ENCODE data around the gene L1CAM.

Gene L1CAM

DNA sequence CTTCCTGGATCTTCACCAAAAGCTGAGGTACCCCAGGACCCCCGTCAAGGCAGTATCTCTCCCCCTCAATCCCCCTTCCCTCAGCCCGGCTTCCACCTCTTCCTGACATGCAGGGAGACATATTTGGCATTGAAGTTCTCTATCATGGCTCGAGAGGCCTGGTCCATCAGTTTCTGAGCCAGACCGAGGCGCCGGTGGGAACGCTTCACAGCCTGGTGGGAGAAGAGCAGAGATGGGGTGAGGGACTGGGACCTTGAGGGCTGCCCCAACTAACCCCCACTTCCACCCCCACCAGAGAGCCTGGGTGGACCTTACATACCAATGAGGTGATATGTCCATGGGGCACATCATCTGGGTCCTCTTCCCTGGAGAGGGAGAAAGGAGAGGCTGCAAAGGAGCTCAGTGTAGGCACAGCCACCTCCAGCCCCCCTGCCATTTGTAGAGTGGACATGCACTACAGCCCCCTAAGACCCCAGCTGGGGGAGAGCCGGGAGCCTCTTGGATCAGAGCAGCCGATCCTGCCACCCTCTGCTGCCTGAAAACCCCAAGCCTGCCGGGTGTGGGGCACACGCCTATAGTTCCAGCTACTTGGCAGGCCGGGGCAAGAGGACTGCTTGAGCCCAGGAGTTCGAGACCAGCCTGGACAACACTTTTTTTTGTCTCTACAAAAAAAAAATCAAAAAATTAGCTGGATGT, 46.4 kb upstream of the L1CAM start:
- no peak for DNase-seq (ENCODE audit: low spot score)
- ChIA-PET CTCF (no interaction called here), POLR2A (ENCODE audit: low non-redundant PET) (no interaction called here)
- TF ChIP-seq, protein P1, sequence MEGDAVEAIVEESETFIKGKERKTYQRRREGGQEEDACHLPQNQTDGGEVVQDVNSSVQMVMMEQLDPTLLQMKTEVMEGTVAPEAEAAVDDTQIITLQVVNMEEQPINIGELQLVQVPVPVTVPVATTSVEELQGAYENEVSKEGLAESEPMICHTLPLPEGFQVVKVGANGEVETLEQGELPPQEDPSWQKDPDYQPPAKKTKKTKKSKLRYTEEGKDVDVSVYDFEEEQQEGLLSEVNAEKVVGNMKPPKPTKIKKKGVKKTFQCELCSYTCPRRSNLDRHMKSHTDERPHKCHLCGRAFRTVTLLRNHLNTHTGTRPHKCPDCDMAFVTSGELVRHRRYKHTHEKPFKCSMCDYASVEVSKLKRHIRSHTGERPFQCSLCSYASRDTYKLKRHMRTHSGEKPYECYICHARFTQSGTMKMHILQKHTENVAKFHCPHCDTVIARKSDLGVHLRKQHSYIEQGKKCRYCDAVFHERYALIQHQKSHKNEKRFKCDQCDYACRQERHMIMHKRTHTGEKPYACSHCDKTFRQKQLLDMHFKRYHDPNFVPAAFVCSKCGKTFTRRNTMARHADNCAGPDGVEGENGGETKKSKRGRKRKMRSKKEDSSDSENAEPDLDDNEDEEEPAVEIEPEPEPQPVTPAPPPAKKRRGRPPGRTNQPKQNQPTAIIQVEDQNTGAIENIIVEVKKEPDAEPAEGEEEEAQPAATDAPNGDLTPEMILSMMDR (conservative IDR thresholded peaks at IDR 0.05; ENCODE audit: low read depth), result no peak
- H3K27ac ChIP-seq, result peak overlapping the region; percentile 96; the same call in 1 of the 2 replicates

DNA sequence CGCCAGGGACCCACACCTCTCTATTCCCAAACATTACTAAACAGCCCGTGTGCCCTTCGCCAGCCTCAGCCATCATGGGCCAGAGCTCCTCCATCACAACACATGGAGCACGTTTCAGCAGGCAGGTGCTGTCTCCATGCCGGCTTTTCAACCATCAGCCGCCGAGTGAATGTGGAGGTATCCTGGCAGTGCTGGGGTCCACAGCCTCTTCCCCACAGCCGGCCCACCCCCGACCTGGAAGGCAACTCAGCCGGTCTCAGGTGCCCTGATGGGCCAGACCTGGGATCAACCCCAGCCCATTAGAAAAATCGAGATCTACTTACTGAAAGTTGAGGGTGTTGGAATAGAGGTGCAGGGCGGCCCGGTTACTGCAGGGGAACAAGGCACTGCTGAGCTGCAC, 45.8 kb upstream of the L1CAM start:
- H3K27ac ChIP-seq, result peak overlapping the region; percentile 96
- POLR2A ChIA-PET (ENCODE audit: low non-redundant PET), result no interaction called here
- TF ChIP-seq, protein P1 (conservative IDR thresholded peaks at IDR 0.05; ENCODE audit: low read depth), result no peak
- no peak for DNase-seq (ENCODE audit: low spot score)
- CTCF ChIA-PET, result no interaction called here

DNA sequence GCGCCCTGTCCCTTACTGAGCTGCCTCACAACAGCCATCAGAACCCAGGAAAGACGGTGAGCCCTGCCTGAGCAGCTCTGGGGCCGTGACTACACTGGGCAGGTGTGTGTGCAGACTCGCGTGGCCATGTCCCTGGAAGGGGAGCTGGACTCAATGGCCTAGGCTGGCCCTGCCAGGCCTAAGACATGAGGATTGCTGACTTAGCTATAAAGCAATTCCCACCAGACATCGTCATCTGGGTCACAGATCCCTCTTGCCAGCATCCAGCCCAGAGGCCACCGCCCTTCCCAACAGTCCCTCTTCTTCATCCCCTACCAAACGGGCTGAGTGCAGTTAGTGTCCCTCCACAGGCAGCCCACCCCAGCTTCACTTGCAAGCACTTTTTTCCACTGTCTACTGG, 45.2 kb upstream of the L1CAM start:
- H3K27ac ChIP-seq, result peak overlapping the region; percentile 96
- POLR2A ChIA-PET (ENCODE audit: low non-redundant PET), result no interaction called here
- DNase-seq (ENCODE audit: low spot score), result no peak
- TF ChIP-seq, protein P1 (conservative IDR thresholded peaks at IDR 0.05; ENCODE audit: low read depth), result no peak
- CTCF ChIA-PET, result no interaction called here

DNA sequence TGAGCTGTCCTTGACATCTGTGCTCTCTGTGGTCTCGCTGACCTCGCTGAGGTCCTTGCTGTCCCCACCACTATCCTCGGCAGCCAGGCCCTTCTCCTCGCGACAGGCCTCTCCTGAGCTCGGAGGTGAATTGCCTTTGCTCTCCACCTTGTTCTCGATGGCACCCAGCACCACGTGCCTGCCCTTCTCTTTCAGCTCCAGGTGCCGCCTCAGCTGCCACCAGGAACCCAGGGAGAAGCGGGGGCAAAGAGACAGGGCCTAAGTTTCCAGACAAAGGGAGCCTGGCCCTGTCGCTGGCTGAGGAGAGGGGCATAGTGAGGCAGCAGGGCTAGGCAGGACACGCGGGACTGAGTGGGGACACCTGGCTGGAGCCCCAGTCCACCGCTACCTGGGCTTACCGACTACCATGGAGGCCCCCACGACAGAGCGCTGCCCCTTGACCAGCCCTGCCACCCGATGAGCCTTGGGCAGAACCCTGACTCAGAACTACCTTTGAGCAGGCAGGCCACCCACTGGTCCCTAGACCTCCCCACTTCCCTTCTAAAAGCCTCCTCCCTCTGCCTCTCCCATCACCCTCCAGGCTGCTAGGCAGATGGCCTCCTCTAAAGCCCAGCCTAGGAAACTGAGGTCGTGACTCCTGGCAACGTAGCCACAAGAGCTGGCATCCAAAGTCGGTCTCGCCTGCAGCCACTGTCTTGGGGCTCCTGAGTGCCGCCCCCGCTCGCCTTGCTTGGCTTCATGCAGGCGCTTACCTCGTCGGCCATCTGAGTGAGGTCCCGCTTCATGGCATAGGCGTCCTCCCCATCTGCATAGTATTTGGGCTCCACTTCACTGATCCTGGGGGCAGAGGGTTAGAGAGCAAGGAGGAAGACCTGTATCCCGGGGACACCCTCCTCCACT, 44.3 kb upstream of the L1CAM start:
- POLR2A ChIA-PET (ENCODE audit: low non-redundant PET), result no interaction called here
- H3K27ac ChIP-seq, result peak overlapping the region; percentile 96
- TF ChIP-seq, protein P1 (conservative IDR thresholded peaks at IDR 0.05; ENCODE audit: low read depth), result no peak
- CTCF ChIA-PET, result no interaction called here
- DNase-seq (ENCODE audit: low spot score), result no peak

DNA sequence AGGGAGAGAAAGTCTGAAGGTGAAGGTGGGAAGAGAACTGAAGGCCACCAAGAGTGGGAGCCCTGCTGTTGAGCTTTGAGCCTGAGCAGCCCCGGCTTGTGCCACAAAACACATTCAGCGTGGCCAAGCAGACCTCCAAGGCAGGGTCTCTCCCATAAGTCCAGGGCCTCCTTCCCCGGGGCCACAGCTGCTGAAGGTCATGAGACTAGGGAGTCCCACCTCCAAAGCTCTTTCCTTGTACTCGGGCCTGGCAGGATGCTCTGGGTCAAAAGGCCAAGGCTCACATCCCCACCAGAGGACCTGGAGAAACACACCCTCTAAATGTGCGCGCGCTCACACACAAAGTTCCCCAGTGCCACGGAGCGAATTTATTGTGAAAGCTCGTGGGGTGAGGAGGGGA, 43.6 kb upstream of the L1CAM start:
- ChIA-PET CTCF (no interaction called here), POLR2A (ENCODE audit: low non-redundant PET) (no interaction called here)
- TF ChIP-seq, protein P1 (conservative IDR thresholded peaks at IDR 0.05; ENCODE audit: low read depth), result no peak
- no peak for DNase-seq (ENCODE audit: low spot score)
- H3K27ac ChIP-seq, result peak overlapping the region; percentile 96

DNA sequence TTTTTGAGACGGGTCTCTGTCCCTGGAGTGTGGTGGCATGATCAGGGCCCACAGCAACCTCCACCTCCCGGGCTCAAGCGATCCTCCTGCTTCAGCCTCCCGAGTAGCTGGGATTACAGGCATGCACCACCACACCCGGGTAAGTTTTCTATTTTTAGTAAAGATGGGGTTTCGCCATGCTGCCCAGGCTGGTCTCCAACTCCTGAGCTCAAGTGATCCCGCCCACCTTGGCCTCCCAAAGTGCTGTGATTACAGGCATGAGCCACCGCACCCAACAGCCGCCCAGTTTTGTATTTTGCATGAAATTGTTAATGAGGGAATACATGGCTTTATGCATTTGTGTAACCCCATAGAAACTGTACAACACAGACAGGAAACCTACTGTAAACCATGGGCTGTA, 42.9 kb upstream of the L1CAM start:
- CTCF ChIA-PET, result no interaction called here
- POLR2A ChIA-PET (ENCODE audit: low non-redundant PET), result interaction anchor here (0.5 to 1.4 kb wide), 4 partner anchors 18 to 134 kb away, joined by 3 to 4 read pairs (median 4); partner anchors contain the start of genes IDH3G and SSR4
- H3K27ac ChIP-seq, result peak overlapping the region; percentile 96
- TF ChIP-seq, protein P1 (conservative IDR thresholded peaks at IDR 0.05; ENCODE audit: low read depth), result no peak
- no peak for DNase-seq (ENCODE audit: low spot score)
